ENCODE data around the gene ALK. TPM values are rescaled to one million over a fixed set of nuclear protein-coding genes. Genes with fewer than 3 reads are reported as not detected.
"Not testable (repeated sequence)": the region's sequence is repeated elsewhere in the genome, so short reads cannot be mapped to it uniquely, and the experiment has no call there.

Gene ALK
- polyA plus RNA-seq, 2 of the 4 experiments (the other 2 are of a cell fraction) = not detected

- FAIRE-seq (no peak), DNase-seq (ENCODE audit: low read depth in 1 of 2, low spot score in 1 of 2) (no peak)
- 42% methylated on average over 2 of the region's 2 CpGs for WGBS (ENCODE audit: missing lambda C conversion rate)
Observed at GRCh38 chr2:29829841-29830240, 91.5 kb downstream of the ALK start.

GRCh38 chr2:29824145-29824544, 97.2 kb downstream of the ALK start:
- FAIRE-seq; H3K27ac ChIP-seq; H3K9me3 ChIP-seq; H3K4me2 ChIP-seq; DNase-seq (ENCODE audit: low read depth in 1 of 2, low spot score in 1 of 2); H3K4me3 ChIP-seq; POLR2A ChIA-PET; ATAC-seq; CTCF ChIA-PET; H3K4me1 ChIP-seq: not testable (repeated sequence)
- WGBS (ENCODE audit: missing lambda C conversion rate) = 0% methylated on average over 1 of the region's 1 CpG
- TF ChIP-seq RAD21 (conservative IDR thresholded peaks at IDR 0.05 in 1 of 2, IDR thresholded peaks at IDR 0.05 in 1 of 2) = peak in 1 of 2 experiments; percentile 29; a peak in 1 of 5 replicates
- TF ChIP-seq, protein P1, sequence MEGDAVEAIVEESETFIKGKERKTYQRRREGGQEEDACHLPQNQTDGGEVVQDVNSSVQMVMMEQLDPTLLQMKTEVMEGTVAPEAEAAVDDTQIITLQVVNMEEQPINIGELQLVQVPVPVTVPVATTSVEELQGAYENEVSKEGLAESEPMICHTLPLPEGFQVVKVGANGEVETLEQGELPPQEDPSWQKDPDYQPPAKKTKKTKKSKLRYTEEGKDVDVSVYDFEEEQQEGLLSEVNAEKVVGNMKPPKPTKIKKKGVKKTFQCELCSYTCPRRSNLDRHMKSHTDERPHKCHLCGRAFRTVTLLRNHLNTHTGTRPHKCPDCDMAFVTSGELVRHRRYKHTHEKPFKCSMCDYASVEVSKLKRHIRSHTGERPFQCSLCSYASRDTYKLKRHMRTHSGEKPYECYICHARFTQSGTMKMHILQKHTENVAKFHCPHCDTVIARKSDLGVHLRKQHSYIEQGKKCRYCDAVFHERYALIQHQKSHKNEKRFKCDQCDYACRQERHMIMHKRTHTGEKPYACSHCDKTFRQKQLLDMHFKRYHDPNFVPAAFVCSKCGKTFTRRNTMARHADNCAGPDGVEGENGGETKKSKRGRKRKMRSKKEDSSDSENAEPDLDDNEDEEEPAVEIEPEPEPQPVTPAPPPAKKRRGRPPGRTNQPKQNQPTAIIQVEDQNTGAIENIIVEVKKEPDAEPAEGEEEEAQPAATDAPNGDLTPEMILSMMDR (IDR thresholded peaks at IDR 0.05) = 0 out of 3 replicates have a peak, but pooled peaks have one; percentile 7

More at GRCh38 chr2:29829841-29830240, 91.5 kb downstream of the ALK start:
- Histone ChIP-seq H3K4me2 (no peak overlapping the region), H3K9me3 (peaks cover 6% of the 10 kb centered on the region; the same call in 2 of the 3 replicates), H3K4me1 (no peaks in the 10 kb centered on the region), H3K27ac (no peak overlapping the region), H3K4me3 (no peak overlapping the region)
- TF ChIP-seq CEBPB (IDR thresholded peaks at IDR 0.05) (no peak), TFCP2L1 (CRISPR knock-in tag; IDR thresholded peaks at IDR 0.05) (no peak), HES2 (IDR thresholded peaks at IDR 0.05) (no peak), ZNF302 (CRISPR knock-in tag; IDR thresholded peaks at IDR 0.05) (no peak), JUN (IDR thresholded peaks at IDR 0.05) (no peak), MAZ (IDR thresholded peaks at IDR 0.05; ENCODE audit: borderline replicate concordance, low read depth, low read length) (no peak), CHD4 (IDR thresholded peaks at IDR 0.05; ENCODE audit: borderline replicate concordance) (no peak), GATA3 (IDR thresholded peaks at IDR 0.05; ENCODE audit: borderline replicate concordance) (no peak), ESRRA (IDR thresholded peaks at IDR 0.05; ENCODE audit: borderline replicate concordance, low read length) (no peak), MAFK (IDR thresholded peaks at IDR 0.05; ENCODE audit: partially characterized antibody) (no peak), RARB (CRISPR knock-in tag; IDR thresholded peaks at IDR 0.05) (no peak), HOXB5 (CRISPR knock-in tag; IDR thresholded peaks at IDR 0.05) (no peak), KDM5A (IDR thresholded peaks at IDR 0.05) (no peak), PHF8 (IDR thresholded peaks at IDR 0.05; ENCODE audit: borderline replicate concordance, low read depth) (no peak), CBX8 (IDR thresholded peaks at IDR 0.05) (no peak), EHF (CRISPR knock-in tag; IDR thresholded peaks at IDR 0.05) (no peak), RCOR1 (IDR thresholded peaks at IDR 0.05; ENCODE audit: low read depth, low read length) (no peak), ZFP36 (IDR thresholded peaks at IDR 0.05; ENCODE audit: borderline replicate concordance, partially characterized antibody) (no peak)
- TF ChIP-seq, protein P2, sequence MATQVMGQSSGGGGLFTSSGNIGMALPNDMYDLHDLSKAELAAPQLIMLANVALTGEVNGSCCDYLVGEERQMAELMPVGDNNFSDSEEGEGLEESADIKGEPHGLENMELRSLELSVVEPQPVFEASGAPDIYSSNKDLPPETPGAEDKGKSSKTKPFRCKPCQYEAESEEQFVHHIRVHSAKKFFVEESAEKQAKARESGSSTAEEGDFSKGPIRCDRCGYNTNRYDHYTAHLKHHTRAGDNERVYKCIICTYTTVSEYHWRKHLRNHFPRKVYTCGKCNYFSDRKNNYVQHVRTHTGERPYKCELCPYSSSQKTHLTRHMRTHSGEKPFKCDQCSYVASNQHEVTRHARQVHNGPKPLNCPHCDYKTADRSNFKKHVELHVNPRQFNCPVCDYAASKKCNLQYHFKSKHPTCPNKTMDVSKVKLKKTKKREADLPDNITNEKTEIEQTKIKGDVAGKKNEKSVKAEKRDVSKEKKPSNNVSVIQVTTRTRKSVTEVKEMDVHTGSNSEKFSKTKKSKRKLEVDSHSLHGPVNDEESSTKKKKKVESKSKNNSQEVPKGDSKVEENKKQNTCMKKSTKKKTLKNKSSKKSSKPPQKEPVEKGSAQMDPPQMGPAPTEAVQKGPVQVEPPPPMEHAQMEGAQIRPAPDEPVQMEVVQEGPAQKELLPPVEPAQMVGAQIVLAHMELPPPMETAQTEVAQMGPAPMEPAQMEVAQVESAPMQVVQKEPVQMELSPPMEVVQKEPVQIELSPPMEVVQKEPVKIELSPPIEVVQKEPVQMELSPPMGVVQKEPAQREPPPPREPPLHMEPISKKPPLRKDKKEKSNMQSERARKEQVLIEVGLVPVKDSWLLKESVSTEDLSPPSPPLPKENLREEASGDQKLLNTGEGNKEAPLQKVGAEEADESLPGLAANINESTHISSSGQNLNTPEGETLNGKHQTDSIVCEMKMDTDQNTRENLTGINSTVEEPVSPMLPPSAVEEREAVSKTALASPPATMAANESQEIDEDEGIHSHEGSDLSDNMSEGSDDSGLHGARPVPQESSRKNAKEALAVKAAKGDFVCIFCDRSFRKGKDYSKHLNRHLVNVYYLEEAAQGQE (IDR thresholded peaks at IDR 0.05) = no peak
- POLR2A ChIA-PET = no interaction called here
- CTCF ChIA-PET = interaction anchor here (2.2 kb wide), 1 partner anchor 10 kb away, joined by 6 read pairs; no protein-coding TSS in a partner anchor
- ATAC-seq = no peak

Data from A549 (cell line).